Activated CD4-positive, alpha-beta T cell treated with anti-CD3 and anti-CD28 coated beads, Interleukin-2, amount 50 U/mL, for 48 hours (primary cell): ENCODE results near the gene LCOR.

Source experiments
- DNase-seq, 2 experiments: peaks; one replicate each; pipeline ENCODE4 v3.0.0-alpha.2; 2020

The LCOR gene

DNA sequence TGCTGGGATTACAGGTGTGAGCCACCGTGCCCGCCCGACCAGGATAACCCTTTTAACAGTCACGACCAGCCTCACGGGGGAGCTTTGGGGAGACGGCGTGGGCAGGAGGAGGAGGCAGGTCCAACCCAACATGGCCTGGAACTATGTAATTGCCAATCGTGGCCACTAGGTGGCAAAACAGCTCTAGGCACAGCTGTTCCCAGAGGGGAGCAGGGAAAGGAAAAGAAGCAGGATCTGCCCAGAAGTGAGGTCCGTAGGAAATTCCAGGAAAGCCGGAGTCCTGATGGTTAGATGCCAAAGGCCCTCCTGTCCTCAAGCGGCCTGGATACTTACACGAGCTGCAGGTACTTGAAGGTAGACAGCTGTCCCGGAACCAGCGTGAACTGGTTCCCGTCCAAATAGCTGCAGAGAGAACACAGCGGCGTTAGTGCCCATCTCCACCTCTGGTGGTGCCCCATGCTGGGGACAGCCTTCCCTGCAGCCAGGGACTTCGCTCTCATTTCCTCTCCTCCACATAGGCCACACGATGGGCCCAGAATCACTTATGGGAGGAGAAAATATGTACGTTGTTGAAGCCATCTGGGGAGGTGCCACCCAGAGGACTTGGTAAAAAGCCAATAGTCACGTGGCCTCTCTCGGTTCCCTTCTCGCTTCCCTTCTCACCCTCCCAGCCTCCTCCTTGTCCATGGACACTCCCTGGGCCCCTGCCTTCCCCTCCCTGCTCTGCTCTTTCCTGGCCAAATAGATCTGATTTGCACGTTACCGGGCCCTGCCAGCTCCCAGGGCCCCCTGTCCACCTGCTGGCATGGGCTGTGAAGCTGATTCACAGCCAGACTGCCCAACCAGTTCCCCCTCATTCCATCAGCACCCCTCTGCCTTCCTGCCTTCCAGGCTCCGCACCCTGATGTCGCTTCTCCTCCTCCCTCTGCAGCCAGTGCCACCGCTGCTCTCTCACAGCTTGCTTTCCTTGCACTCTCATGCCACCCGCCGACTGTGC is 205.6 kb downstream of the LCOR start:
- DNase-seq, result peak; percentile 78 to 86

DNA sequence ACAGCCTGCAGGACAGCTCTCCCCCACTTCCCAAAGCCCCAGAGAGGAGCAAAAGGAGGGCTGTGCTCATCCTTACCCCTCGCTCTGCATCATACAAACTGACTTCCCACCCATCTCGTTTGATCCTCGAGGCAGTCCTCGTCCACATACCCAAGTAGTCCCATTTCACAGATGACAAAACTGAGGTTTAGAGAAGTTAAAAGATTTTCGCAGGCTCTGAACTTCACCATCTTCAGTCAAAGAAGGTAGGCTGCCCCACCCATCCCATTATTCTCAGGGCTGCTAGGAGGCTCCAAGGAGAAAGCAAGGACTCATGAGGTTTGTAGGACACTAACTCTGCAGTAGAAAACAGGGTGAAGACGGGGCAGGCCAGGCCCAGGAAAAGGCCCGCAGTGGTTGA is 206.6 kb downstream of the LCOR start:
- no peak for DNase-seq

DNA sequence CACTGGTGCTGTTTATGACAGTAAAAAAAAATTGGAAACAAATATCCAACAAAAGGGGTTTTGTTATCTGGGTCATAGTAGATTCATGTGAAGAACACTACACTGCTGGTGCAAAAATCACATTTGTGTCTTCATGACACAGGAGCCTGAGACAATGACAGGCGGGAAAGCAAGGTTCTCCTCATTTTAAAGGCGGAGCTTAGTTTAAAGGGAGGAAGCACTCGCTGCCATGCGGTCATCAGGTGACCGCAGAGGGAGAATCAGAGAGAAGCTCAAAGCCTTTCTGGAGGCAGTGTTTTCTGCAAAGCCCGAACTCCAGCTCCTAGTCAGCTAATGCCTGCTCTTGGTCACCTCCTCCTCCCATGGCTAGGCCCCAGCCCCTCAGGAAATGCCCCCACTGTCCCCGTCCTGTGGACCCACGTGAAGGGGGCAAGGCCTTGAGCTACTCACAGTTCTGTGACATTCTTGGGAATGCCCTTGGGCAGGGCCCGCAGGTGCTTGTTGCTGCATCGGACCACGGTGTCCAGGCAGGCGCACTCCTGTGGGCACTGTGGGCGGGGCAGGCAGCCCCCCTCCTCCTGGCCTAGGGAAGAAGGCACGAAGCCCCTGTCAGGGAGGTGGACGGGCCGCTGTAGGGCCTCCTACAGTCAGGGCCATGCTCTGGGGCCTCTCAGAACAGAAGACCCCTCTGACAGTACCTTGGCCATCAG is 207.6 kb downstream of the LCOR start:
- DNase-seq, result no peak

DNA sequence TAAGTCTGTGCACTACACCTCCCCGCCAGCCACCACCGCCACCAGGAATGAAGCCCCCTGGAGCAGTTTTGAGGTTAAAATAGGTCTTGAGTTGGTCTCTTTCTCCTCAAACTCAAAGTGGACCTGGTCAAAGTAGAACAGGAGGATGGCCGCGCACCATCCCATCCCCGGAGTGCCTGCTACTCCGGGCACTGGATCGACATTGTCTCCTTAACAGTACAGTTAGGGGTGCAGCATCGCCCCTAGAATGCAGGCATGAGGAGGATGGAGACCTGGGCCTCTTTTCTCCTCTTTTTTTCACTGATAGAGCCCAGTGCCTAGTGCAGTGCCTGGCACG is 208.1 kb downstream of the LCOR start:
- no peak for DNase-seq

DNA sequence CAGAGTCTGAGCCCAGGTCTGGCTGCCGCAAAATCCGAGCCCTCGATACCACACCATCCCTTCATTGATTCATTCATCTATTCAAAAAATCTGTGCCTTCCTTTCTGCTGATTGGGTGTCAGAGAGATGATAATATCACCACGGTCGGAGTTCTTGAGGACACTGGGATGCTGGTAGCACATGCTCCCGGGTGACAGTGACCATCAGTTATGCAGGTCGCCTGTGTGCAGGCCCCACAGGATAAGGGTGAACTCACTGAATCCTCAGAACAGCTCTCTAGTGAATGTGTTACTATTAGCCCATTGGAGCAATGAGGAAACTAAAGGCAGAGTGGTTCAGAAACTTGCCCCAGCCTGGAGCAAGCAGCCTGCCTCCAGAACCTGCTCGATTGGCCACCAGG is 208.6 kb downstream of the LCOR start:
- DNase-seq, result no peak

DNA sequence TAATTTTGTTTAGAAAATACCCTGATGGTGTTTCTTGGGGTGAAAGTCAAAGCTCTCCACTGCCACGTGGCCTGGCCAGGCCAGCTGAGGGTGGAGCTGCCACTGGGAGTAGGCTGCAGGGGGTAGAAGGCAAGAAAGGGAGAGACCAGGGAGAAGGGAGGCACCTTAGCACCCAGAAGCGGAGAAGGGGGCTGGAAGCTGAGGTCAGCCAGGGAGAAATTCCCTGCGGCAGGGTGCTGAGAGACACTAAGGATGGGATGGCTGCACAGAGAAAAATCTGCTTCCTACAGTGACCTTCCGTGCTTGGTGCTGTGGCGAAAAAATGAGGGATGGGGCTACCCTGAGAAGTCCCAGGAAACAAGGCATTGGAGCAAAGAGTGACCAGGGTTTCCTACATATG is 210.0 kb downstream of the LCOR start:
- DNase-seq, result no peak

DNA sequence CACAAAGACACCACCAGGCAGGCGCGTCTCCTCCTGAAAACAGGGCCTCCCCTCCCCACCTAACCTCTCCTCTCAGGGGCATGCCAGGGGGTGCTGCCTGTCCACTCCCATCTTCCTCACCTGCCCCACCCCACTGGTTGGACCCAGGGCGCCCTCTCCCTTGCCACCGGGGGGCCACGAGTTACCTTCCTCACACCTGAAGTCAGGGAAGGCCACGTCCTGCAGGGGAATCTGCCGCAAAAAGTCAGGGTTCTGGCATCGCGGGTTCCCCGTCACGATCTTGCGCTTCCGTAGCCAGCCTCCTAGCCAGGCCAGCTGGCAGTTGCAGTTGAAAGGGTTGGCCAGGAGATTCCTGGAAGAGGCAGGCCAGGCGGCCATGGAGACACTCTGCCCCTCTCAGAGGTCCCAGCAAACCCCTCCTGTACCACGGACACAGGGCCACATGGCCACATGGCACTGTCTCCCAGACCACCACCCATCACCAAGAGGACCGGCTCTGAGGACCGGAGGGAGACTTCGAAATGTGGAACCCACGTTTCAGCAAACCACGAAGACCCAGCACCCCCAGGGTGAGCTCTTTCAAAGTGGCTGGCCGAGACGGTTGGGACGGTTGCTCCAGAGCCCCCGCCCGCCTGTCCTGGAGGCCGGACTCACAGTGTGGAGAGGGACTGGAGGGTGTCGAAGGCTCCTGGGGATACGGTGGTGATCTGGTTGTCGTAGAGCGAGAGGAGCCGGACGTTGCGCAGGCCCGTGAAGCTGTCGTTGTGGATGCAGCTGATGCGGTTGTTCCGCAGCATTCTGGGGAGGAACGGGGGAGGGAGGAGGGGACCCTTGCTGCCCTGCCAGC is 210.8 kb downstream of the LCOR start:
- DNase-seq, result no peak

DNA sequence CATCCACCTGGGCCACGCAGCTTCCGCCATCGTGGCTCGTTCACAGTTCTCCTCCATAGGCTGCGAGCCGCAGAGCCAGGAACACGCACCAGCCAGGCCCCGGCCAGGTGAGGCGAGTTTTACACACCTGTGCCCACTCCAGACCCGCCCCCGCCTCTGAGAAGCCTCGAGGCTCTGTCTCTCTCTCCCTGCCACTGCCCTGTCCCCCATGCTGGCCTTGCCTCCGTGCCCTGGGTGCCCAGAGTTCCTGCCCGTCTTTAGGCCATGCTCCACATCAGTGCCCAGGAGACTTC is 211.4 kb downstream of the LCOR start:
- no peak for DNase-seq
